MCF 10A (cell line): ENCODE results near the gene CSHL1. TPM values are rescaled to one million over a fixed set of nuclear protein-coding genes. Genes with fewer than 3 reads are reported as not detected.

Source experiments
- BruUV-seq: library from RNA; stranded (reverse); fragments of 400-500 nt; replicated peaks from 2 replicates; lab custom pipeline; 2021; lab: Mats Ljungman, UMichigan
- CTCF ChIA-PET: fragments of 300-600 bp; sonication (Branson Sonifier 250); formaldehyde crosslinking; extraction: SDS; loops from one replicate; lab custom pipeline; 2021; ENCODE audit warnings: antibody characterized with exemption, inconsistent platforms; lab: Yijun Ruan, JAX
- POLR2A ChIA-PET: fragments of 300-600, 350-650 bp; sonication (Branson Sonifier 250); formaldehyde crosslinking; extraction: SDS; loops from one replicate; lab custom pipeline; 2020; ENCODE audit warnings: antibody characterized with exemption, inconsistent platforms; lab: Yijun Ruan, JAX
- DNase-seq: peaks from one replicate; pipeline ENCODE4 v3.0.0-alpha.2; 2018; ENCODE audit not compliant: unreplicated experiment
- H3K27ac Mint-ChIP-seq: one replicate; pipeline ENCODE4 v1.8.0; 2022; ENCODE audit warnings: mild to moderate bottlenecking, low read depth, mixed read lengths; ENCODE audit not compliant: unreplicated experiment
- H3K27me3 Mint-ChIP-seq: one replicate; pipeline ENCODE4 v1.8.0; 2022; ENCODE audit warnings: mixed read lengths; ENCODE audit not compliant: insufficient read depth, unreplicated experiment
- H3K36me3 Mint-ChIP-seq: one replicate; pipeline ENCODE4 v1.8.0; 2022; ENCODE audit warnings: mild to moderate bottlenecking, moderate library complexity, mixed read lengths; ENCODE audit not compliant: insufficient read depth, unreplicated experiment
- H3K4me1 Mint-ChIP-seq: one replicate; pipeline ENCODE4 v1.8.0; 2022; ENCODE audit warnings: mixed read lengths; ENCODE audit not compliant: insufficient read depth, unreplicated experiment
- H3K4me3 Mint-ChIP-seq: one replicate; pipeline ENCODE4 v1.8.0; 2022; ENCODE audit warnings: mild to moderate bottlenecking, moderate library complexity, mixed read lengths; ENCODE audit not compliant: unreplicated experiment
- H3K9me3 Mint-ChIP-seq: one replicate; pipeline ENCODE4 v1.8.0; 2022; ENCODE audit warnings: mixed read lengths; ENCODE audit not compliant: unreplicated experiment
- CTCF ChIP-seq: fragments of 200-600 bp; IDR thresholded peaks from one replicate; pipeline ENCODE4 v1.8.0; 2022; ENCODE audit warnings: antibody characterized with exemption, mild to moderate bottlenecking; ENCODE audit not compliant: unreplicated experiment
- intact Hi-C: fragments of 100-400 bp; cut with micrococcal nuclease; formaldehyde crosslinking; loops from 2 replicates; pipeline ENCODE4 v1.14.1; 2022
- total RNA-seq: library from RNA; stranded (reverse); gene quantifications from 2 replicates; pipeline ENCODE4 v1.2.3, GENCODE V29; 2022

Gene CSHL1
- total RNA-seq, 1 experiment from 2014 or later, result not detected

- no peak for DNase-seq
- no TSS peak for BruUV-seq
- Mint-ChIP-seq H3K27ac (no peak overlapping the region), H3K36me3 (no peaks in the 10 kb centered on the region), H3K27me3 (no peaks in the 10 kb centered on the region), H3K4me3 (no peak overlapping the region), H3K4me1 (no peaks in the 10 kb centered on the region), H3K9me3 (no peaks in the 10 kb centered on the region)
- ChIA-PET CTCF (interaction anchor here (0.6 to 3.2 kb wide), 10 partner anchors 16 to 184 kb away, joined by 3 to 20 read pairs (median 4); partner anchors contain the start of genes CSHL1 and GH1), POLR2A (interaction anchor here (0.8 kb wide), 1 partner anchor 64 kb away, joined by 3 read pairs; no protein-coding TSS in a partner anchor)
- TF ChIP-seq CTCF, result no peak
- intact Hi-C loops, result loop anchor here (5.0 kb wide), 1 partner anchor 37 kb away; the partner anchor contains the start of gene CSHL1
These were observed 38.7 kb upstream of the CSHL1 start for GRCh38 chr17:63949576-63950250.

GRCh38 chr17:63948521-63948920, 37.5 kb upstream of the CSHL1 start:
- no peak for DNase-seq
- H3K9me3 Mint-ChIP-seq, result no peaks in the 10 kb centered on the region
- no peak overlapping the region for H3K4me3 Mint-ChIP-seq
- H3K27ac Mint-ChIP-seq, result no peak overlapping the region
- ChIA-PET POLR2A (no interaction called here), CTCF (interaction anchor here (3.2 kb wide), 1 partner anchor 29 kb away, joined by 20 read pairs; the partner anchor contains the start of gene GH1)
- no peaks in the 10 kb centered on the region for H3K36me3 Mint-ChIP-seq
- intact Hi-C loops, result loop anchor here (5.0 kb wide), 1 partner anchor 36 kb away; the partner anchor contains the start of gene CSHL1
- TF ChIP-seq CTCF, result no peak
- BruUV-seq, result no TSS peak
- H3K4me1 Mint-ChIP-seq, result no peaks in the 10 kb centered on the region
- H3K27me3 Mint-ChIP-seq, result no peaks in the 10 kb centered on the region

GRCh38 chr17:63947711-63948330, 36.8 kb upstream of the CSHL1 start:
- no TSS peak for BruUV-seq
- POLR2A ChIA-PET, result no interaction called here

More at GRCh38 chr17:63947711-63948330, 36.8 kb upstream of the CSHL1 start:
- Mint-ChIP-seq H3K36me3 (no peaks in the 10 kb centered on the region), H3K9me3 (no peaks in the 10 kb centered on the region), H3K4me1 (no peaks in the 10 kb centered on the region), H3K4me3 (no peak overlapping the region), H3K27ac (no peak overlapping the region), H3K27me3 (no peaks in the 10 kb centered on the region)
- no peak for DNase-seq
- CTCF ChIA-PET, result interaction anchor here (0.7 to 1.2 kb wide), 3 partner anchors 10 to 77 kb away, joined by 3 to 4 read pairs (median 3); no protein-coding TSS in a partner anchor
- TF ChIP-seq CTCF, result no peak
- intact Hi-C loops, result loop anchor here (5.0 kb wide), 1 partner anchor 36 kb away; the partner anchor contains the start of gene CSHL1
